Gastrocnemius medialis (tissue), 4 donors: ENCODE results near the gene FOXO6.

Source experiments
- CTCF ChIP-seq, 5 experiments: fragments of 450-650 bp in 3 of 5; fragments of 200-600 bp in 2 of 5; sonication (generic) in 2 of 5; IDR thresholded peaks in 4 of 5; conservative IDR thresholded peaks in 1 of 5; 1 replicate in 4 of 5; 2 replicates in 1 of 5; pipeline ENCODE4 v1.5.1; 2016 to 2019; ENCODE audit warnings: antibody characterized with exemption in 5 of 5, mild to moderate bottlenecking in 3 of 5, moderate library complexity in 3 of 5
- POLR2A ChIP-seq, 2 donors: fragments of 450-650 bp; IDR thresholded peaks; one replicate each; pipeline ENCODE4 v1.6.1; 2017; ENCODE audit warnings: antibody characterized with exemption in 2 of 2, mild to moderate bottlenecking in 2 of 2, moderate library complexity in 2 of 2

GRCh38 chr1:41428738-41429640 lies 67.8 kb downstream of the FOXO6 start:
- TF ChIP-seq POLR2A (IDR thresholded peaks at IDR 0.05): no peak
- TF ChIP-seq CTCF (IDR thresholded peaks at IDR 0.05 in 4 of 5, conservative IDR thresholded peaks at IDR 0.05 in 1 of 5): no peak
